ENCODE data around the gene SLC38A3. TPM values are rescaled to one million over a fixed set of nuclear protein-coding genes. Genes with fewer than 3 reads are reported as not detected.

SLC38A3 gene
- total RNA-seq: not detected in 2 replicates

GRCh38 chr3:50204804-50205412 is at the start of gene SLC38A3:
Gene SLC38A3 (plus strand): TSS chr3:50205271. CDS start chr3:50214200, 8,929 bp downstream.

DNA sequence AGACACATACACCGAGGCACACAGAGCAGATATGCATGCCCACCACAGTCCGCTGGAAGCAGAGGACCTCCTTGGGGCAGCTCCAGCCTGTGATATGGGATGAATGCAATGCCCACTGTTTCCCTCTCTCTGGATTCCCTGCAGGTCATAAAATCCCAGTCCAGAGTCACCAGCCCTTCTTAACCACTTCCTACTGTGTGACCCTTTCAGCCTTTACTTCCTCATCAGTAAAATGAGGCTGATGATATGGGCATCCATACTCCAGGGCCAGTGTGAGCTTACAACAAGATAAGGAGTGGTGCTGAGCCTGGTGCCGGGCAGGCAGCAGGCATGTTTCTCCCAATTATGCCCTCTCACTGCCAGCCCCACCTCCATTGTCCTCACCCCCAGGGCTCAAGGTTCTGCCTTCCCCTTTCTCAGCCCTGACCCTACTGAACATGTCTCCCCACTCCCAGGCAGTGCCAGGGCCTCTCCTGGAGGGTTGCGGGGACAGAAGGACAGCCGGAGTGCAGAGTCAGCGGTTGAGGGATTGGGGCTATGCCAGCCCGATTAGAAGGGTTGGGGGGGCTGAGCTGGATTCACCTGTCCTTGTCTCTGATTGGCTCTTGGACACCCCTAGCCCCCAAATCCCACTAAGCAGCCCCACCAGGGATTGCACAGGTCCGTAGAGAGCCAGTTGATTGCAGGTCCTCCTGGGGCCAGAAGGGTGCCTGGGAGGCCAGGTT is 14.0 kb upstream of the SLC38A3 start, which contains the start of gene GNAT1:
TSS of gene GNAT1 (plus strand) at position 675 of the 725 bp plus-strand sequence. CDS start 116 bp downstream, outside the sequence.

GRCh38 chr3:50235716-50236483 is 30.8 kb downstream of the SLC38A3 start, which contains the start of gene GNAI2:
Gene GNAI2 (plus strand): TSS chr3:50236204. CDS start chr3:50236336, 132 bp downstream.

GRCh38 chr3:50268703-50269451 is 63.8 kb downstream of the SLC38A3 start, which contains the start of gene SEMA3B:
Gene SEMA3B (plus strand): TSS chr3:50269147. CDS start chr3:50269241, 94 bp downstream.

Small RNA genes within 50 kb of the gene (small RNA-seq; reads per million reads assigned to genes)
- gene MIR566 (not detected), gene MIR5787 (not detected)

Other genes starting within 250 kb of the SLC38A3 start
- 126 and 161 TPM in 2 replicates for gene RBM5, start 116.4 kb upstream of the SLC38A3 start, total RNA-seq
- 0.73 and 6.5 TPM in 2 replicates for gene SEMA3F, start 49.9 kb upstream of the SLC38A3 start, total RNA-seq
- gene GNAT1, start 13.7 kb upstream of the SLC38A3 start, total RNA-seq: not detected in 2 replicates
- gene GNAI2, start 30.9 kb downstream of the SLC38A3 start, total RNA-seq: 231 and 232 TPM in 2 replicates
- 0.59 and 0.73 TPM in 2 replicates for gene SEMA3B, start 63.9 kb downstream of the SLC38A3 start, total RNA-seq
- gene LSMEM2, start 73.8 kb downstream of the SLC38A3 start, total RNA-seq: not detected in 2 replicates
- 133 and 152 TPM in 2 replicates for gene IFRD2, start 87.2 kb downstream of the SLC38A3 start, total RNA-seq
- gene HYAL3, start 94.1 kb downstream of the SLC38A3 start, total RNA-seq: 3.3 and 5.7 TPM in 2 replicates
- 11.5 and 15.8 TPM in 2 replicates for gene NAA80, start 94.1 kb downstream of the SLC38A3 start, total RNA-seq
- gene HYAL1, start 98.3 kb downstream of the SLC38A3 start, total RNA-seq: 2.7 and 3.7 TPM in 2 replicates
- gene HYAL2, start 117.5 kb downstream of the SLC38A3 start, total RNA-seq: 32.0 and 34.4 TPM in 2 replicates
- gene TUSC2, start 123.0 kb downstream of the SLC38A3 start, total RNA-seq: 10.7 and 11.9 TPM in 2 replicates
- 23.9 and 25.0 TPM in 2 replicates for gene RASSF1, start 135.6 kb downstream of the SLC38A3 start, total RNA-seq
- under 0.01 and 0.20 TPM in 2 replicates for gene ZMYND10, start 140.5 kb downstream of the SLC38A3 start, total RNA-seq
- 23.5 and 28.7 TPM in 2 replicates for gene NPRL2, start 145.5 kb downstream of the SLC38A3 start, total RNA-seq
- 18.8 and 25.4 TPM in 2 replicates for gene CYB561D2, start 145.6 kb downstream of the SLC38A3 start, total RNA-seq
- 54.2 and 55.9 TPM in 2 replicates for gene TMEM115, start 154.2 kb downstream of the SLC38A3 start, total RNA-seq